ENCODE data around the gene SIPA1L3.

Gene SIPA1L3

DNA sequence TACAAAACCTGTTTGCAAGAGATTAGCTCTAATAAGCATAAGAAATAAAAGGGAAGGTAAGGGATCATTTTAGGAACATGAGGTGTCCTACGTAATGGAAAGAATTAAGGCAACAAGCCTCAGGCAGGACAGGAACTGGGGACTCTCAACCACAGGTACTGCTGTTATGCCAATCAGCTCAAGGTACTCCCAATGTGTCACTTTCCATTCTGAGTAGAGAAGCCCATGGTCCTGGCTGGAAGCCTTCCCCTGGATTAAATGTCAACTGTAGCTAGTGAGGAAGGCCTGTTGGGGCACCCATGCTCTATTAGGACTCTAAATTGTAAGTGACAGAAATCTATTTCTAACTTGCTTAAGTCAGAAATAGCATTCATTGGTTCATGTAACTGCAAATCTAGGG, 182.4 kb downstream of the SIPA1L3 start:
- no peak for DNase-seq
- Histone ChIP-seq H3K4me1 (ENCODE audit: control insufficient read depth, insufficient read depth, low read length, poor library complexity, severe bottlenecking) (no peaks in the 10 kb centered on the region), H3K27me3 (replicated peaks; ENCODE audit: control insufficient read depth, insufficient read depth, low read length, poor library complexity, severe bottlenecking) (no peaks in the 10 kb centered on the region), H3K9me3 (ENCODE audit: control insufficient read depth, low read length) (no peaks in the 10 kb centered on the region), H3K36me3 (ENCODE audit: control insufficient read depth, insufficient read depth, low read length) (peaks cover 7% of the 10 kb centered on the region), H3K4me3 (ENCODE audit: insufficient read depth, low read depth, low read length, poor library complexity, severe bottlenecking) (no peak overlapping the region), H3K27ac (ENCODE audit: insufficient read depth, low read length, poor library complexity, severe bottlenecking) (no peak overlapping the region)

- Histone ChIP-seq H3K36me3 (ENCODE audit: control insufficient read depth, insufficient read depth, low read length) (peaks cover 7% of the 10 kb centered on the region), H3K27ac (ENCODE audit: insufficient read depth, low read length, poor library complexity, severe bottlenecking) (no peak overlapping the region), H3K9me3 (ENCODE audit: control insufficient read depth, low read length) (no peaks in the 10 kb centered on the region), H3K4me1 (ENCODE audit: control insufficient read depth, insufficient read depth, low read length, poor library complexity, severe bottlenecking) (no peaks in the 10 kb centered on the region), H3K27me3 (replicated peaks; ENCODE audit: control insufficient read depth, insufficient read depth, low read length, poor library complexity, severe bottlenecking) (no peaks in the 10 kb centered on the region), H3K4me3 (ENCODE audit: insufficient read depth, low read depth, low read length, poor library complexity, severe bottlenecking) (no peak overlapping the region)
- no peak for DNase-seq
Measured at GRCh38 chr19:38093154-38093553, 186.1 kb downstream of the SIPA1L3 start.

- DNase-seq = no peak
- Histone ChIP-seq H3K27ac (ENCODE audit: insufficient read depth, low read length, poor library complexity, severe bottlenecking) (no peak overlapping the region), H3K4me3 (ENCODE audit: insufficient read depth, low read depth, low read length, poor library complexity, severe bottlenecking) (no peak overlapping the region), H3K27me3 (replicated peaks; ENCODE audit: control insufficient read depth, insufficient read depth, low read length, poor library complexity, severe bottlenecking) (no peaks in the 10 kb centered on the region), H3K4me1 (ENCODE audit: control insufficient read depth, insufficient read depth, low read length, poor library complexity, severe bottlenecking) (no peaks in the 10 kb centered on the region), H3K9me3 (ENCODE audit: control insufficient read depth, low read length) (no peaks in the 10 kb centered on the region), H3K36me3 (ENCODE audit: control insufficient read depth, insufficient read depth, low read length) (peaks cover 4% of the 10 kb centered on the region)
Measured at GRCh38 chr19:38093587-38093986, 186.6 kb downstream of the SIPA1L3 start.

DNA sequence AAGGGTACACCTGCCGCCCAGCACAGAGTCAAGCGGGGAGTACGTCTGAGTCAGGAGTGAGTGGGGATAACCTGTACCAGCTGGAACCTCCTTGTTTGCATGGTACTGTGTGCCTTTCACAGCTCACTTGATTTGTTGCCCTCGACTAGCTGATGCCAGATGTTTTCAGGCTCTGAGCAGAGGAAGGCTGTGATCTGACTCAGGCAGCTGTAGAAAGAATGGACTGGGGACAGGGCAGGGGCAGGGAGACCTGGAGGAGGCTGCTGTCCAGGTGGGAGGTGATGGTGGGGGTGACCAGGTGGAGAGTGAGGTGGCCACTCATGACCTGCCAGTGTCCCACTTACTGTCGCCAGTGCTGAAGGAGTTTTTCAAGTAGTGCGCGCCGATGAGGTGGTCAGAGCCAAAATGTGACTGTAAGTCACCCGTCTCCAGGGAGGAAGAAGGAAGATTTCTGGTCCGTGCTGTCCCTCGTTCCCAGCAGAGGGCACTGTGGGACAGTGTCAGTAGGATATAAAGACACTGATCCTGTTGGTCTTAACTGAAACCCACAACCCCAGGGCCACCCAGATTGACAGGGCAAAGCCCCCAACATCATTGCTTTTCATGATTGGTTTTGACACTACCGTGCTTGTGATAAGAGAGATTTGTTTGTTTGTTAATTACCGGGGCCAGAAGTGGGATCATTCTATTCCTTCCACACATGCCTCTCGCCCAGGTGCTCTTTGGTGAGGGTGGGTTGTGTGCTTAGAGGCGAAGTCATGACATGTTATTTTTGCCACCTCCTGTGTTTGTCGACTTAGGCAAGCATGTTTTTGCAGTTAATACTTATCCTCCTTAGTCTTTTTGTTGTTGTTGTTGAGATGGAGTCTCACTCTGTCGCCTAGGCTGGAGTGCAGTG, 188.7 kb downstream of the SIPA1L3 start:
- Histone ChIP-seq H3K4me1 (ENCODE audit: control insufficient read depth, insufficient read depth, low read length, poor library complexity, severe bottlenecking) (no peaks in the 10 kb centered on the region), H3K27ac (ENCODE audit: insufficient read depth, low read length, poor library complexity, severe bottlenecking) (no peak overlapping the region), H3K9me3 (ENCODE audit: control insufficient read depth, low read length) (no peaks in the 10 kb centered on the region), H3K4me3 (ENCODE audit: insufficient read depth, low read depth, low read length, poor library complexity, severe bottlenecking) (no peak overlapping the region), H3K36me3 (ENCODE audit: control insufficient read depth, insufficient read depth, low read length) (peaks cover 14% of the 10 kb centered on the region), H3K27me3 (replicated peaks; ENCODE audit: control insufficient read depth, insufficient read depth, low read length, poor library complexity, severe bottlenecking) (no peaks in the 10 kb centered on the region)
- DNase-seq = peak in 2 of 3 donors; percentile 1 to 19

- no peaks in the 10 kb centered on the region for H3K4me1 ChIP-seq (ENCODE audit: control insufficient read depth, insufficient read depth, low read length, poor library complexity, severe bottlenecking)
- peaks cover 23% of the 10 kb centered on the region for H3K36me3 ChIP-seq (ENCODE audit: control insufficient read depth, insufficient read depth, low read length)
- H3K9me3 ChIP-seq (ENCODE audit: control insufficient read depth, low read length) = no peaks in the 10 kb centered on the region
- DNase-seq = no peak
- no peaks in the 10 kb centered on the region for H3K27me3 ChIP-seq (replicated peaks; ENCODE audit: control insufficient read depth, insufficient read depth, low read length, poor library complexity, severe bottlenecking)
- no peak overlapping the region for H3K27ac ChIP-seq (ENCODE audit: insufficient read depth, low read length, poor library complexity, severe bottlenecking)
- H3K4me3 ChIP-seq (ENCODE audit: insufficient read depth, low read depth, low read length, poor library complexity, severe bottlenecking) = no peak overlapping the region
Measured at GRCh38 chr19:38099966-38100365, 193.0 kb downstream of the SIPA1L3 start.

GRCh38 chr19:38100589-38100988, 193.6 kb downstream of the SIPA1L3 start:
- no peak overlapping the region for H3K4me3 ChIP-seq (ENCODE audit: insufficient read depth, low read depth, low read length, poor library complexity, severe bottlenecking)
- H3K27ac ChIP-seq (ENCODE audit: insufficient read depth, low read length, poor library complexity, severe bottlenecking) = no peak overlapping the region
- peaks cover 25% of the 10 kb centered on the region for H3K36me3 ChIP-seq (ENCODE audit: control insufficient read depth, insufficient read depth, low read length)
- no peaks in the 10 kb centered on the region for H3K9me3 ChIP-seq (ENCODE audit: control insufficient read depth, low read length)
- no peak for DNase-seq
- no peaks in the 10 kb centered on the region for H3K27me3 ChIP-seq (replicated peaks; ENCODE audit: control insufficient read depth, insufficient read depth, low read length, poor library complexity, severe bottlenecking)
- H3K4me1 ChIP-seq (ENCODE audit: control insufficient read depth, insufficient read depth, low read length, poor library complexity, severe bottlenecking) = no peaks in the 10 kb centered on the region

DNA sequence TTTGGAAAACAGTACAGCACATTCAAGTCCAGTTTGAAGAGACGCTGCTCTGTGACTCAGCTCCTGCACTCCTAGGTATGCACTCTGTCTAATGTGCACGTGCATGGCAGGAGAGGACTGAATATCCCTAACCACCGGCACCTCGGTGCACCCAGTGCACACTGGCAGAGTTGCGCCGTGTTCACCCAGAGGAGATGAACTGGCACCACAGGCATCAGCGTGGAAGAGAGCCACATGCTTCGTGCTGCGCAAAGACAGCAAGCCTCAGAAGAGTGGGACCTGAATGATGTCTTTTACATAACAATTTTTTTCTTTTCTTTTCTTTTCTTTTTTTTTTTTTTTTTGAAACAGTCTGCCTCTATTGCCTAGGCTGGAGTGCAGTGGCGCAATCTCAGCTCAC, 194.7 kb downstream of the SIPA1L3 start:
- Histone ChIP-seq H3K4me1 (ENCODE audit: control insufficient read depth, insufficient read depth, low read length, poor library complexity, severe bottlenecking) (no peaks in the 10 kb centered on the region), H3K36me3 (ENCODE audit: control insufficient read depth, insufficient read depth, low read length) (peaks cover 31% of the 10 kb centered on the region), H3K27ac (ENCODE audit: insufficient read depth, low read length, poor library complexity, severe bottlenecking) (no peak overlapping the region), H3K27me3 (replicated peaks; ENCODE audit: control insufficient read depth, insufficient read depth, low read length, poor library complexity, severe bottlenecking) (no peaks in the 10 kb centered on the region), H3K4me3 (ENCODE audit: insufficient read depth, low read depth, low read length, poor library complexity, severe bottlenecking) (no peak overlapping the region), H3K9me3 (ENCODE audit: control insufficient read depth, low read length) (no peaks in the 10 kb centered on the region)
- no peak for DNase-seq

DNA sequence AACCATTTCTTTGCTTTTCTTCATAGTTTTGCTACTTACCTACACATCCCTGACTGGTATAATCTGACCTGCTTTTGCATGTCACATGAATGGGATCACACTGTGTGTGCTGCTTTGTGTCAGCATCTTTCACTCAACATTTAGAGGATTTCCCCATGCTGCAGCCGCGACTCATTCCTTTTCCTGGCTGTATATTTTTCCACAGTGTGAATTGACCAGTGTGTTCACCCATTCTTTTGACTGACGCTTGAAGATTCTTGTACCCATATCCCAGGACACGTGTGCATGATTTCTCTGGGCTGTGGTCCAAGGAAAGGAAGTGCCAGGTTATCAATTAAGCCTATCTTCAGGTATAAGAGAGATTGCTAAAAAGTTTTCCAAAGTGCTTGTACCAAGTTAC, 198.6 kb downstream of the SIPA1L3 start:
- H3K27me3 ChIP-seq (replicated peaks; ENCODE audit: control insufficient read depth, insufficient read depth, low read length, poor library complexity, severe bottlenecking) = no peaks in the 10 kb centered on the region
- peaks cover 32% of the 10 kb centered on the region for H3K36me3 ChIP-seq (ENCODE audit: control insufficient read depth, insufficient read depth, low read length)
- DNase-seq = no peak
- no peaks in the 10 kb centered on the region for H3K9me3 ChIP-seq (ENCODE audit: control insufficient read depth, low read length)
- H3K4me1 ChIP-seq (ENCODE audit: control insufficient read depth, insufficient read depth, low read length, poor library complexity, severe bottlenecking) = no peaks in the 10 kb centered on the region
- H3K27ac ChIP-seq (ENCODE audit: insufficient read depth, low read length, poor library complexity, severe bottlenecking) = no peak overlapping the region
- H3K4me3 ChIP-seq (ENCODE audit: insufficient read depth, low read depth, low read length, poor library complexity, severe bottlenecking) = no peak overlapping the region

GRCh38 chr19:38107129-38107528, 200.1 kb downstream of the SIPA1L3 start:
- no peak overlapping the region for H3K27ac ChIP-seq (ENCODE audit: insufficient read depth, low read length, poor library complexity, severe bottlenecking)
- no peaks in the 10 kb centered on the region for H3K4me1 ChIP-seq (ENCODE audit: control insufficient read depth, insufficient read depth, low read length, poor library complexity, severe bottlenecking)
- H3K9me3 ChIP-seq (ENCODE audit: control insufficient read depth, low read length) = no peaks in the 10 kb centered on the region
- H3K36me3 ChIP-seq (ENCODE audit: control insufficient read depth, insufficient read depth, low read length) = peaks cover 33% of the 10 kb centered on the region
- no peak overlapping the region for H3K4me3 ChIP-seq (ENCODE audit: insufficient read depth, low read depth, low read length, poor library complexity, severe bottlenecking)
- H3K27me3 ChIP-seq (replicated peaks; ENCODE audit: control insufficient read depth, insufficient read depth, low read length, poor library complexity, severe bottlenecking) = no peaks in the 10 kb centered on the region
- no peak for DNase-seq

- H3K4me3 ChIP-seq (ENCODE audit: insufficient read depth, low read depth, low read length, poor library complexity, severe bottlenecking) = no peak overlapping the region
- DNase-seq = no peak
- H3K36me3 ChIP-seq (ENCODE audit: control insufficient read depth, insufficient read depth, low read length) = peaks cover 26% of the 10 kb centered on the region
- H3K9me3 ChIP-seq (ENCODE audit: control insufficient read depth, low read length) = no peaks in the 10 kb centered on the region
- no peaks in the 10 kb centered on the region for H3K27me3 ChIP-seq (replicated peaks; ENCODE audit: control insufficient read depth, insufficient read depth, low read length, poor library complexity, severe bottlenecking)
- no peak overlapping the region for H3K27ac ChIP-seq (ENCODE audit: insufficient read depth, low read length, poor library complexity, severe bottlenecking)
- H3K4me1 ChIP-seq (ENCODE audit: control insufficient read depth, insufficient read depth, low read length, poor library complexity, severe bottlenecking) = peaks cover 5% of the 10 kb centered on the region
Measured at GRCh38 chr19:38111898-38112297, 204.9 kb downstream of the SIPA1L3 start.
